ENCODE data around the gene SEMA3E.
"Not testable (repeated sequence)": the region's sequence is repeated elsewhere in the genome, so short reads cannot be mapped to it uniquely, and the experiment has no call there.

The SEMA3E gene

DNA sequence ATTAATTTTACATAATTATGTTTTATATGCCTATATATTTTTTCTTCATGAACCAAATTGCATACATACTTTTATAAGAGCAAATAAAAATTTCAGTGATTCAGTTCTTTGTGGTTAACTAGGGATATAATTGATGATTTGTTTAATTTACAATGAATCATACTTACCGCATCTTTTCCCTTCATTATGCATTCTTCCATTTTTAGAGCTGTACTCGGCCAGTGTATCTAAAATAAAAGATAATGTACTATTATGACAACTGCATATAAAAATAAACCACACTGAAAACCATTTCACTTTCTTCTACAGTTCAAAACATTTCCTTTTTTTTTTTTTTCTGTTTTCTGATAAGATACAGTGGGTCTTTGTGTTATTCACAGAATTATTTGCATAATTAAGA, 179.9 kb downstream of the SEMA3E start:
- DNase-seq: no peak
- H3K4me1 Mint-ChIP-seq (ENCODE audit: low read depth): no peaks in the 10 kb centered on the region
- no peak overlapping the region for H3K27ac Mint-ChIP-seq
- H3K4me3 Mint-ChIP-seq: no peak overlapping the region
- H3K9me3 Mint-ChIP-seq: peaks cover 12% of the 10 kb centered on the region
- H3K36me3 Mint-ChIP-seq (ENCODE audit: low read depth): no peaks in the 10 kb centered on the region
- H3K27me3 Mint-ChIP-seq: no peaks in the 10 kb centered on the region

GRCh38 chr7:83468251-83468739, 180.6 kb downstream of the SEMA3E start:
- DNase-seq: no peak
- H3K4me1 Mint-ChIP-seq (ENCODE audit: low read depth): no peaks in the 10 kb centered on the region
- H3K9me3 Mint-ChIP-seq: peaks cover 12% of the 10 kb centered on the region
- no peaks in the 10 kb centered on the region for H3K36me3 Mint-ChIP-seq (ENCODE audit: low read depth)
- H3K27ac Mint-ChIP-seq: no peak overlapping the region
- H3K27me3 Mint-ChIP-seq: no peaks in the 10 kb centered on the region
- no peak overlapping the region for H3K4me3 Mint-ChIP-seq

DNA sequence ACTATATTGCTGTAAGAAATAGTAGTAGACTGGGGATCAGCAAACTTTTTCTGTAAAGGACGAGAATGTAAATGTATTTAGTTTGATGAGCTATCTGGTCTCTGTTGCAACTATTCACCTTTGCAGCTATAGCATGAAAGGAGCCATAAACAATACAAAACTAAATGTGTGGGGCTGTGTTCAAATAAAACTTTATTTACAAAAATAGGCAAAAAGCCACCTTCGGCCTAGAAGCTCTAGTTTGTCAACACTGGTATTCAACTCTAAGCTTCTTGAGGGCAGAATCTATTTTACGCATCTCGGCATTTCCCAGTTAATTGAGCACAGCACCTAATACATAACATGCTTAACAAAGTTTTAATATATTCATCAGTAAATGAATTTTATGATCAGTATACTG, 181.4 kb downstream of the SEMA3E start:
- Mint-ChIP-seq H3K36me3 (ENCODE audit: low read depth) (no peaks in the 10 kb centered on the region), H3K27ac (no peak overlapping the region), H3K4me3 (no peak overlapping the region), H3K4me1 (ENCODE audit: low read depth) (no peaks in the 10 kb centered on the region), H3K27me3 (no peaks in the 10 kb centered on the region), H3K9me3 (peaks cover 12% of the 10 kb centered on the region)
- DNase-seq: no peak

GRCh38 chr7:83466956-83467355, 182.0 kb downstream of the SEMA3E start:
- peaks cover 12% of the 10 kb centered on the region for H3K9me3 Mint-ChIP-seq
- no peak for DNase-seq
- no peaks in the 10 kb centered on the region for H3K4me1 Mint-ChIP-seq (ENCODE audit: low read depth)
- no peak overlapping the region for H3K27ac Mint-ChIP-seq
- H3K36me3 Mint-ChIP-seq (ENCODE audit: low read depth): no peaks in the 10 kb centered on the region
- H3K27me3 Mint-ChIP-seq: no peaks in the 10 kb centered on the region
- H3K4me3 Mint-ChIP-seq: no peak overlapping the region

DNA sequence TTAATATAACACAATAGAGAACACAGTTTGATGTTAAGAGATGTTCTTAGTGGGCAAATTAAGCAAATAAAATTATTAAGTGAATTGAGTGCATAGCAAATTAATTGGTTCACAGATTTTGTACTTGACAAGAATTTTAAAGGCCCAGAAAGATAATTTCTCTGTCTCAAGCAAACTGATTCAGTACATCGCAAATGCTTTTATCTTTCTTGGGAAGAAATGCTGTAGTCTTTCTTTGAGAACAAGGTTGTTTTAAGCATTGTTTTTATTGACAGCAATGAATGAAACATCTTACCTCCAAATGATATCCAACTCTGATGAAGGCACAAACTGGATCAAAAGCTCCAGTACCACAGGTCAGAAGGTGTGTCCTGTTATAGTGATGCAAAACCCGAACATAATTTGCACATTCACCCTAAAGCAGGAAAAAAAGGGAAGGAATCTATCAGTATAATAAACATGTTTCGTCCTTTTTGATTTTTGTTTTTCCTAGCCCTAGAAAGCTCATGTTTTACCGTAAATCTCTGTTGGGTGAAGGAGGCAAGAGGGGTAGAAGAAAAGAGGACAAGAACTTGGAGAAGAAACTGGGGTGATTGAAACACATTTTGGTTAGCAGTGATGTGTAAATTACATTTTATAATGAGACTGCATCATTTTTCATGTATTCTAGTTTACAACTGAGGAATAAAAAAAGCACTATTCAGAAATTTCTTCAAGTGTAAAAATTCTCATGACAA, 182.6 kb downstream of the SEMA3E start:
- no peaks in the 10 kb centered on the region for H3K27me3 Mint-ChIP-seq
- peaks cover 12% of the 10 kb centered on the region for H3K9me3 Mint-ChIP-seq
- no peak for DNase-seq
- H3K4me1 Mint-ChIP-seq (ENCODE audit: low read depth): no peaks in the 10 kb centered on the region
- no peaks in the 10 kb centered on the region for H3K36me3 Mint-ChIP-seq (ENCODE audit: low read depth)
- no peak overlapping the region for H3K27ac Mint-ChIP-seq
- no peak overlapping the region for H3K4me3 Mint-ChIP-seq

- no peak for DNase-seq
- no peaks in the 10 kb centered on the region for H3K36me3 Mint-ChIP-seq (ENCODE audit: low read depth)
- H3K4me1 Mint-ChIP-seq (ENCODE audit: low read depth): no peaks in the 10 kb centered on the region
- H3K27ac Mint-ChIP-seq: no peak overlapping the region
- peaks cover 12% of the 10 kb centered on the region for H3K9me3 Mint-ChIP-seq
- H3K27me3 Mint-ChIP-seq: no peaks in the 10 kb centered on the region
- no peak overlapping the region for H3K4me3 Mint-ChIP-seq
Measured at GRCh38 chr7:83465643-83466042, 183.3 kb downstream of the SEMA3E start.

DNA sequence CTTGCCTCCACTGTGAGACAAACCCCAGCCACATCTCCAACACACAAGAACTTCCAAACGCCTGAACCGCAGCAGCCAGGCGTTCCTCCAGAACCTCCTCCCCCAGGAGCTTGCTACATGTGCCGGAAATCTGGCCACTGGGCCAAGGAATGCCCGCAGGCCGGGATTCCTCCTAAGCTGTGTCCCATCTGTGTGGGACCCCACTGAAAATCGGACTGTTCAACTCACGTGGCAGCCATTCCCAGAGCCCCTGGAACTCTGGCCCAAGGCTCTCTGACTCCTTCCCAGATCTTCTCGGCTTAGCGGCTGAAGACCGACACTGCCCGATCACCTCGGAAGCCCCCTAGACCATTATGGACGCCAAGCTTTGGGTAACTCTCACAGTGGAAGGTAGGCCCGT, 187.1 kb downstream of the SEMA3E start:
- not testable (repeated sequence) for H3K4me3 Mint-ChIP-seq; H3K27me3 Mint-ChIP-seq; H3K27ac Mint-ChIP-seq; H3K36me3 Mint-ChIP-seq (ENCODE audit: low read depth); H3K4me1 Mint-ChIP-seq (ENCODE audit: low read depth); H3K9me3 Mint-ChIP-seq; DNase-seq

DNA sequence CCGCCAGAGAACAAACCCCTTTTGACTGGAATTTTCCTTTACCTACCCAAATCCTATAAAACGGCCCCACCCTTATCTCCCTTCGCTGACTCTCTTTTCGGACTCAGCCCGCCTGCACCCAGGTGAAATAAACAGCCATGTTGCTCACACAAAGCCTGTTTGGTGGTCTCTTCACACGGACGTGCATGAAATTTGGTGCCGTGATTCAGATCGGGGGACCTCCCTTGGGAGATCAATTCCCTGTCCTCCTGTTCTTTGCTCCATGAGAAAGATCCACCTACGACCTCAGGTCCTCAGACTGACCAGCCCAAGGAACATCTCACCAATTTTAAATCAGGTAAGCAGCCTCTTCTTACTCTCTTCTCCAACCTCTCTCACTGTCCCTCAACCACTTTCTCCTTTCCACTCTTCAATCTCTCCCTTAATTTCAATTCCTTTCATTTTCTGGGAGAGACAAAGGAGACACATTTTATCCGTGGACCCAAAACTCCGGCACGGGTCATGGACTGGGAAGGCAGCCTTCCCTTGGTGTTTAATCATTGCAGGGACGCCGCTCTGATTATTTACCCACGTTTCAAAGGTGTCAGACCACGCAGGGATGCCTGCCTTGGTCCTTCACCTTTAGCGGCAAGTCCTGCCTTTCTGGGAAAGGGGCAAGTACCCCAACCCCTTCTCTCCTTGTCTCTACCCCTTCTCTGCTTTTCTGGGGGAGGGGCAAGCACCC, 188.8 kb downstream of the SEMA3E start:
- H3K27me3 Mint-ChIP-seq; H3K36me3 Mint-ChIP-seq (ENCODE audit: low read depth); H3K27ac Mint-ChIP-seq; H3K4me3 Mint-ChIP-seq; H3K4me1 Mint-ChIP-seq (ENCODE audit: low read depth); H3K9me3 Mint-ChIP-seq; DNase-seq: not testable (repeated sequence)

DNA sequence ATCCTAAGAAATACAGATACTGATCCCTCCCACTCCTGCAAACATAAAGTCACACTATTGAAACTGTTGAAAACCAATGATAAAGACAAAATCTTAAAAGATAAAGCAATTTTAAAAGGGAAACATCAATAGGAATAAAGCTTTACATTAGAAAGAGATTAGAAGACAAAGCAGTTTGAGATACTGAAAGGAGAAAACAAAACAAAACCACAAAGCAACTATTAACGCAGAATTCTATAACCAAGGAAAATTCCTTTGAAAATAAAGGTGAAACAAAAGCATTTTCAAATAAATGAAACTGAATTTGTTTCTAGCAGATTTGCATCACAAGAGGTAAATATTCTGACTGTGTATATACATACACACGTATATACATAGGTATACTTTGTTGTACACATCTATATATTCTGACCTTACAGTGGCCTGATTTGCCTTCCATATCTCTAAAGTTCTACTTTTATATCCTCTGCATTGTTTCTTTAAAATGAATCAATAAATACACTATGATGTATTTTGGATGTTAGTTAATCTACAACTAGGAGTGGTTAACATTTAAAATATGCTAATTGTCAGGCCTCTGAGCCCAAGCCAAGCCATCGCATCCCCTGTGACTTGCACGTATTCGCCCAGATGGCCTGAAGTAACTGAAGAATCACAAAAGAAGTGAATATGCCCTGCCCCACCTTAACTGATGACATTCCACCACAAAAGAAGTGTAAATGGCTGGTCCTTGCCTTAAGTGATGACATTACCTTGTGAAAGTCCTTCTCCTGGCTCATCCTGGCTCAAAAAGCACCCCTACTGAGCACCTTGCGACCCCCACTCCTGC, 189.6 kb downstream of the SEMA3E start:
- H3K4me3 Mint-ChIP-seq; H3K9me3 Mint-ChIP-seq; H3K27me3 Mint-ChIP-seq; H3K36me3 Mint-ChIP-seq (ENCODE audit: low read depth); DNase-seq; H3K4me1 Mint-ChIP-seq (ENCODE audit: low read depth); H3K27ac Mint-ChIP-seq: not testable (repeated sequence)

DNA sequence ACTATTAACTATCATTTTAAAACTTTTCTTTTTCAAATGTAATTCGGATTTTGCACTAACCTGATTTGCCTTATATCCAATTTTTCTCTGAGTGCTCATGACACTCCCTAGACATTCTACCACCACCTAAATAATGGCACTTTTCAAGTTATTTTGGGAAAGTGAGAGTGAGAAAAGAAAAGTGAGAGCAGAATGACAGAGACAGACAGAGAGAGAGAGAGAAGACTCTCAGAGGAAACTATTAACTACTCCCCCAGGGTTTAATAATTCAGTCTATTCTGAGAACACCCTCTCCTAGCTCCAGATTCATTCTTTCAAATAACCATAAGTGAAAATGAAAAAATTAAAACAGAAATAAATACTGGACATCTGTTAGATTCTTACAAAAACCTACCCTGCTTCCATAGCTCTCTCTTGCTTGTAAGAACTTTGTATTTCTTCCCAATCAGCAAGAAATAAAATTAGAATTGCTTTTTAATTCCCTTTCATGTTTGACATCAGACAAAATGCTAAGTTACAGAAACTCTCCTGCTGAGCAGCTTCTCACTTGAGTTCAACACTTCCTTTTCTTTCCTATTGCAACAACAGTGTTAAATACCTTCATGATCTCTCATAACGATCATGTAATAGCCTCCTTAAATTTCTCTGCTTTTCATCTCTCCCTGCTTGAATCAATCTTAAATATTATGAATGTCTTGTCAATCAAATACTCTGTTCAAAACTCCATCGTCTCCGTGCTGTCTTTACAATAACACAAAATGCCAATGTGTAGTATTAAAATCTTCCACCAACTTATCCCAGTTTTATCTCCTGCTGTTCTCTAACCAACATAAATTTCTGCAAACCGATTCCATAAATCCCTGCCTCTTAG, 191.7 kb downstream of the SEMA3E start:
- no peak overlapping the region for H3K4me3 Mint-ChIP-seq
- H3K36me3 Mint-ChIP-seq (ENCODE audit: low read depth): no peaks in the 10 kb centered on the region
- DNase-seq: no peak
- no peaks in the 10 kb centered on the region for H3K4me1 Mint-ChIP-seq (ENCODE audit: low read depth)
- no peaks in the 10 kb centered on the region for H3K9me3 Mint-ChIP-seq
- H3K27me3 Mint-ChIP-seq: no peaks in the 10 kb centered on the region
- no peak overlapping the region for H3K27ac Mint-ChIP-seq

DNA sequence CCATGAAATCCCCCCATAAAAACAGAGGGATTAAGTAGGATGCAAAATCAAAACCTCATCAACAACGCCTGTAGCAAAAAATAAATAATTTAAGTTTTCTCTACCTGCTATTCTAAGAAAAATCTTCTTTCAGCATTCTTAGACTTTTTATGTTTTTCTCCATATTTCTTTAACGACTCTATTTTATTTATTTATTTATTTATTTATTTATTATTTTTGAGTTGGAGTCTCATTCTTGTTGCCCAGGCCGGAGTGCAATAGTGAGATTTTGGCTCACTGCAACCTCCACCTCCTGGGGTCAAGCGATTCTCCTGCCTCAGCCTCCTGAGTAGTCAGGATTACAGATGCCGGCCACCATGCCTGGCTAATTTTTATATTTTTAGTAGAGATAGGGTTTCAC, 192.5 kb downstream of the SEMA3E start:
- no peak for DNase-seq
- no peaks in the 10 kb centered on the region for H3K4me1 Mint-ChIP-seq (ENCODE audit: low read depth)
- no peaks in the 10 kb centered on the region for H3K9me3 Mint-ChIP-seq
- no peaks in the 10 kb centered on the region for H3K27me3 Mint-ChIP-seq
- no peak overlapping the region for H3K27ac Mint-ChIP-seq
- no peaks in the 10 kb centered on the region for H3K36me3 Mint-ChIP-seq (ENCODE audit: low read depth)
- H3K4me3 Mint-ChIP-seq: no peak overlapping the region

DNA sequence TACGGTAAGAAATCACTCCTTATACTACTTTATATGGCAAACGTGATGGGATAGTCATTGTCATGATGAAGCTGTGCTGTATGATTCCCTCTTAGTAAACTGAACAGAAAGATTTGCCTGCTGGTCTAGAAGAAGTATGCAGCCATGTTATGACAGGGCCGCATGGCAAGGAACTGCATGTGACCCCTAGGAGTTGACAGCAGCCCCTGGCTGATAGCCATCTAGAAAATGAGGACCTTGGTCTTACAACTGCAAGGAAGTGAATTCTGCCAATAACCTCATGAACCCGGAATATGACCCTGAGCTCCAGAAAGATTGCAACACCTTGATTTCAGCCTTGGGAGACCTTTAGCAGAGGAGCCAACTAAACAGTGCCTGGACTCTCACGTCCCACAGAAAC, 193.3 kb downstream of the SEMA3E start:
- H3K4me3 Mint-ChIP-seq: no peak overlapping the region
- no peaks in the 10 kb centered on the region for H3K9me3 Mint-ChIP-seq
- DNase-seq: no peak
- H3K27me3 Mint-ChIP-seq: no peaks in the 10 kb centered on the region
- H3K36me3 Mint-ChIP-seq (ENCODE audit: low read depth): no peaks in the 10 kb centered on the region
- no peaks in the 10 kb centered on the region for H3K4me1 Mint-ChIP-seq (ENCODE audit: low read depth)
- H3K27ac Mint-ChIP-seq: no peak overlapping the region

DNA sequence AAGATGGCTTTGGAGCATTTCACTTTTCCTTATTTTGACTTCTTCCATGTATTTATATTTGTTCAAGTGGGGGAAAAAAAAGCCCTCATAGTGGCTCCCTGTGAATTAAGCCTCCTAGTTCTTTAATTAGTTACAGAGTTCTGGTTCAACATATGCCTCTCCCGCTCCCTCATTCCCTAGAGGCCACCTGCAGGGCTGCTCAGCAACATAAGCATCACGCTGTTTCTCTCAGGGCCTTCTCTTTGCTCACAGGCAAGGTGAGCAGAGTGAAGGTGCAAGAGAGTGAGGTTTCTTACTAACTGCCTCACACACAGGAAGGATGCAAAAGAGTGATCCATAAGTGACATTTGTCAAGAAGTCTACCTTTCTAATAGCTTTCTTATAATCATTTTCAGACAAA, 196.7 kb downstream of the SEMA3E start:
- Mint-ChIP-seq H3K27ac (no peak overlapping the region), H3K4me1 (ENCODE audit: low read depth) (no peaks in the 10 kb centered on the region), H3K9me3 (peaks cover 4% of the 10 kb centered on the region), H3K4me3 (no peak overlapping the region), H3K36me3 (ENCODE audit: low read depth) (no peaks in the 10 kb centered on the region), H3K27me3 (no peaks in the 10 kb centered on the region)
- DNase-seq: no peak

DNA sequence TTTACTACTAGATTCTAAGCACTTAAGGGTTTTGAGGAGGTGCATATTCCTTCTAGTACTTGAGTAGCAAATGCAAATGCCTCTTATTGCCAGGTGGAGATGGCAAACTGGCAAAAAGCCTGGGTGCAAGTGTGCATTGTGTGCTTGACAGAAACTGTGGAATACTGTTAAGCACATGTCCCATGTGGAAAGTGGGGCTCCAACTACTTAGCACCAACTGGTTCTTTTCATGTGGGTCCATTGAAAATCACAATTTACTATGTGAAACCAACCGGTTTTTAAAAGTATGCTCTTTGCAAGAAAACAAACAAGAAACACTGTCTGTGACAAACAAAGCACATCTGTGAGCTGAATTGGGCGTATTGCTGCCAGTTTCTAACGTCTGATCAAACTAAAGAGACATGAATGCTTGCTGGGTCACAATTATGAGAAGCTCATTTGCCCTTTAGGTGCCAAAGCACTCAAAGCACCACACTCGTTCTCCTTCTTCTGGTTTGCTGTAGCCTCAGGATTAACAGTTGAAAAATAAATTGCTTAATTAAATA, 197.4 kb downstream of the SEMA3E start:
- Mint-ChIP-seq H3K36me3 (ENCODE audit: low read depth) (no peaks in the 10 kb centered on the region), H3K27ac (no peak overlapping the region), H3K27me3 (no peaks in the 10 kb centered on the region), H3K4me1 (ENCODE audit: low read depth) (no peaks in the 10 kb centered on the region), H3K9me3 (peaks cover 4% of the 10 kb centered on the region), H3K4me3 (no peak overlapping the region)
- no peak for DNase-seq
